ENCODE results near the gene SPG11.

The SPG11 gene

DNA sequence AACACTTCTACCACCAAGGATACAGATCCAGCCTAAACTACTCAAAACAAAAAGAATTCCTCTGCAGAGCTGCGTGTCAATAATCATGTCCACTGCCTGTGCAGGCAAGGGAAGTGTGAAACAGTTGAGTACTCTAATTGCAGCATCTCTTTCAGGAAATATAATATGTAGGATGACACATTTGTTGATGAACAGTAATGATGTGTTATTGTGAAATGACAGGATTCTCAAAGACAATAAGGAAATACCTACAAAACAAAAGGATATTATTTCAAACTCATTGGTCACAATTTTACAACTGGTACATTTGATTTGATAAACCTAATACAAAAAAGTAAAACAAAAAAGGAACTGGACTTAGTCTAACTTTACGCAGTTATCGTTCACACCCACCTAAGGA is 4.4 kb downstream of the SPG11 start:
- Histone ChIP-seq H4K20me1 (ENCODE audit: insufficient read depth, low read length, poor library complexity, severe bottlenecking) (peaks cover 6% of the 10 kb centered on the region), H3F3A (ENCODE audit: low read depth) (no peaks in the 10 kb centered on the region), H3K9ac (ENCODE audit: low read depth, low read length, poor library complexity, severe bottlenecking) (no peak overlapping the region), H3K9me3 (ENCODE audit: insufficient read depth, low read depth, low read length) (no peaks in the 10 kb centered on the region), H2AFZ (ENCODE audit: low read length) (no peak overlapping the region), H3K27me3 (ENCODE audit: insufficient read depth, low read length, poor library complexity, severe bottlenecking) (no peaks in the 10 kb centered on the region), H3K4me3 (ENCODE audit: low read length, poor library complexity, severe bottlenecking) (no peak overlapping the region), H3K4me1 (ENCODE audit: insufficient read depth, low read length, poor library complexity, severe bottlenecking) (peaks cover 20% of the 10 kb centered on the region), H3K79me2 (ENCODE audit: insufficient read depth, low read length) (peaks cover 22% of the 10 kb centered on the region), H3K4me2 (ENCODE audit: low read depth, low read length, poor library complexity, severe bottlenecking) (no peak overlapping the region), H3K36me3 (ENCODE audit: insufficient read depth, low read length) (no peaks in the 10 kb centered on the region), H3K9me2 (replicated peaks; ENCODE audit: low read depth, low read length) (no peaks in the 10 kb centered on the region)
- TF ChIP-seq, protein P1, sequence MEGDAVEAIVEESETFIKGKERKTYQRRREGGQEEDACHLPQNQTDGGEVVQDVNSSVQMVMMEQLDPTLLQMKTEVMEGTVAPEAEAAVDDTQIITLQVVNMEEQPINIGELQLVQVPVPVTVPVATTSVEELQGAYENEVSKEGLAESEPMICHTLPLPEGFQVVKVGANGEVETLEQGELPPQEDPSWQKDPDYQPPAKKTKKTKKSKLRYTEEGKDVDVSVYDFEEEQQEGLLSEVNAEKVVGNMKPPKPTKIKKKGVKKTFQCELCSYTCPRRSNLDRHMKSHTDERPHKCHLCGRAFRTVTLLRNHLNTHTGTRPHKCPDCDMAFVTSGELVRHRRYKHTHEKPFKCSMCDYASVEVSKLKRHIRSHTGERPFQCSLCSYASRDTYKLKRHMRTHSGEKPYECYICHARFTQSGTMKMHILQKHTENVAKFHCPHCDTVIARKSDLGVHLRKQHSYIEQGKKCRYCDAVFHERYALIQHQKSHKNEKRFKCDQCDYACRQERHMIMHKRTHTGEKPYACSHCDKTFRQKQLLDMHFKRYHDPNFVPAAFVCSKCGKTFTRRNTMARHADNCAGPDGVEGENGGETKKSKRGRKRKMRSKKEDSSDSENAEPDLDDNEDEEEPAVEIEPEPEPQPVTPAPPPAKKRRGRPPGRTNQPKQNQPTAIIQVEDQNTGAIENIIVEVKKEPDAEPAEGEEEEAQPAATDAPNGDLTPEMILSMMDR (conservative IDR thresholded peaks at IDR 0.05; ENCODE audit: low read length): no peak
- TF ChIP-seq EZH2phosphoT487 (IDR thresholded peaks at IDR 0.05; ENCODE audit: borderline replicate concordance): no peak

DNA sequence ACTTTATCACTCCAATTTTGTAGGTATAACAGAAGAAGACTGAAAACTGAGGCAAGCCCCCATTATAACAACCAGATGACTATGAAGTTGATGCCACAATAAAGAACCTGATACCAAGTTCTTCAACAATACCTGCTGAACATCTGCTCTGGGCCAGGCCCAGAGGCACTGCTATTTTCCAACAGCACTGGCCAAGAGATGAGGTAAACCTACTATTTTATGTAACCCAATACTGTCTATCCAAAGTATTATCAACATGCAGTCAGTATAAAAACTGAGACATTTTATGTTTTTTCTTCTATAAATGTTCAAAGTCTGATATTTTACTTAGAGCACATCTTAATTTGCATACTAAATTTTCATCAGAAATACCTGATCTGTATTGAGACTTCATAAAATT is 6.1 kb downstream of the SPG11 start:
- H3K79me2 ChIP-seq (ENCODE audit: insufficient read depth, low read length): peaks cover 17% of the 10 kb centered on the region
- TF ChIP-seq, protein P1 (conservative IDR thresholded peaks at IDR 0.05; ENCODE audit: low read length): no peak
- TF ChIP-seq EZH2phosphoT487 (IDR thresholded peaks at IDR 0.05; ENCODE audit: borderline replicate concordance): no peak
- H3K4me1 ChIP-seq (ENCODE audit: insufficient read depth, low read length, poor library complexity, severe bottlenecking): peaks cover 17% of the 10 kb centered on the region

DNA sequence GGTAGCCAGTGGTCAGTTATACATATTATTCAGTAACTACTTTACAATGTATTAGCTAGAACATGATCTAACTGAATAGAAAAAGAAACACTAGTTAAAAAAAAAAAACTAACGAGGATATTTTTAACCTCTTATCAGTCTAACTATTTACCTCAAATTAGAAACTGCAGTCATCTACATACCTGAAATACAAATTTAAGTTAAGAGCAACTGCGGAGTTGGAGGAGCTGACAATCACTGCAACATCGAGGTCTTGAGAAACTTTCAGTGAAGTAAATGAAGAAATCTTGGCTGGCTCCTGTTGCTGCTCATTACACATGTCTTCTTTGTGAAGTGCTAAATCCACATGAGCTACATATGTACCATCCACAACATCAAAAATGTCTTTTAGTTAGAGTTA is 6.5 kb downstream of the SPG11 start:
- no peak overlapping the region for H3K4me3 ChIP-seq (ENCODE audit: low read length, poor library complexity, severe bottlenecking)
- H3K27me3 ChIP-seq (ENCODE audit: insufficient read depth, low read length, poor library complexity, severe bottlenecking): no peaks in the 10 kb centered on the region
- H3F3A ChIP-seq (ENCODE audit: low read depth): no peaks in the 10 kb centered on the region
- TF ChIP-seq, protein P1 (conservative IDR thresholded peaks at IDR 0.05; ENCODE audit: low read length): no peak
- TF ChIP-seq EZH2phosphoT487 (IDR thresholded peaks at IDR 0.05; ENCODE audit: borderline replicate concordance): no peak
- peaks cover 13% of the 10 kb centered on the region for H3K4me1 ChIP-seq (ENCODE audit: insufficient read depth, low read length, poor library complexity, severe bottlenecking)
- no peak overlapping the region for H2AFZ ChIP-seq (ENCODE audit: low read length)
- no peak overlapping the region for H3K9ac ChIP-seq (ENCODE audit: low read depth, low read length, poor library complexity, severe bottlenecking)
- H3K79me2 ChIP-seq (ENCODE audit: insufficient read depth, low read length): peaks cover 12% of the 10 kb centered on the region
- no peaks in the 10 kb centered on the region for H3K9me3 ChIP-seq (ENCODE audit: insufficient read depth, low read depth, low read length)
- H3K4me2 ChIP-seq (ENCODE audit: low read depth, low read length, poor library complexity, severe bottlenecking): no peak overlapping the region
- peaks cover 2% of the 10 kb centered on the region for H4K20me1 ChIP-seq (ENCODE audit: insufficient read depth, low read length, poor library complexity, severe bottlenecking)
- H3K9me2 ChIP-seq (replicated peaks; ENCODE audit: low read depth, low read length): no peaks in the 10 kb centered on the region
- peaks cover 2% of the 10 kb centered on the region; the same call in 1 of the 2 replicates for H3K36me3 ChIP-seq (ENCODE audit: insufficient read depth, low read length)

More for the DNA sequence above, 6.1 kb downstream of the SPG11 start:
- peaks cover 6% of the 10 kb centered on the region for H4K20me1 ChIP-seq (ENCODE audit: insufficient read depth, low read length, poor library complexity, severe bottlenecking)
- no peaks in the 10 kb centered on the region for H3K27me3 ChIP-seq (ENCODE audit: insufficient read depth, low read length, poor library complexity, severe bottlenecking)
- H3K9me3 ChIP-seq (ENCODE audit: insufficient read depth, low read depth, low read length): no peaks in the 10 kb centered on the region
- H3K4me3 ChIP-seq (ENCODE audit: low read length, poor library complexity, severe bottlenecking): no peak overlapping the region
- no peaks in the 10 kb centered on the region for H3F3A ChIP-seq (ENCODE audit: low read depth)
- H3K9ac ChIP-seq (ENCODE audit: low read depth, low read length, poor library complexity, severe bottlenecking): no peak overlapping the region
- no peaks in the 10 kb centered on the region for H3K36me3 ChIP-seq (ENCODE audit: insufficient read depth, low read length)
- H3K4me2 ChIP-seq (ENCODE audit: low read depth, low read length, poor library complexity, severe bottlenecking): no peak overlapping the region
- no peak overlapping the region for H2AFZ ChIP-seq (ENCODE audit: low read length)
- no peaks in the 10 kb centered on the region for H3K9me2 ChIP-seq (replicated peaks; ENCODE audit: low read depth, low read length)
